Mononuclear cell (primary cell): ENCODE results near the gene CD81. TPM values are rescaled to one million over a fixed set of nuclear protein-coding genes. Genes with fewer than 3 reads are reported as not detected.

ENCODE experiments used
- H3K27me3 ChIP-seq: 2 replicates; pipeline ENCODE4 v1.6.0; 2011; ENCODE audit warnings: low read length, control low read depth; ENCODE audit not compliant: insufficient read depth
- H3K4me1 ChIP-seq: 2 replicates; pipeline ENCODE4 v1.5.1; 2011; ENCODE audit warnings: mild to moderate bottlenecking, low read length, control low read depth; ENCODE audit not compliant: insufficient read depth
- H3K4me3 ChIP-seq: 2 replicates; pipeline ENCODE4 v1.5.1; 2011; ENCODE audit warnings: mild to moderate bottlenecking, low read length, moderate library complexity
- H3K9me3 ChIP-seq: 2 replicates; pipeline ENCODE4 v1.5.1; 2011; ENCODE audit warnings: low read depth, mild to moderate bottlenecking, control low read depth, low read length
- total RNA-seq: library from RNA; depleted of rRNA; stranded (reverse); fragments of >200 nt; gene quantifications from one replicate; pipeline ENCODE4 v1.2.3, GENCODE V29; 2012

Gene CD81
- total RNA-seq, 1 donor: 77.0 TPM

GRCh38 chr11:2409611-2410468, 32.7 kb downstream of the CD81 start:
- H3K9me3 ChIP-seq: no peaks in the 10 kb centered on the region
- H3K27me3 ChIP-seq: no peaks in the 10 kb centered on the region
- no peak overlapping the region for H3K4me3 ChIP-seq
- H3K4me1 ChIP-seq: no peaks in the 10 kb centered on the region

DNA sequence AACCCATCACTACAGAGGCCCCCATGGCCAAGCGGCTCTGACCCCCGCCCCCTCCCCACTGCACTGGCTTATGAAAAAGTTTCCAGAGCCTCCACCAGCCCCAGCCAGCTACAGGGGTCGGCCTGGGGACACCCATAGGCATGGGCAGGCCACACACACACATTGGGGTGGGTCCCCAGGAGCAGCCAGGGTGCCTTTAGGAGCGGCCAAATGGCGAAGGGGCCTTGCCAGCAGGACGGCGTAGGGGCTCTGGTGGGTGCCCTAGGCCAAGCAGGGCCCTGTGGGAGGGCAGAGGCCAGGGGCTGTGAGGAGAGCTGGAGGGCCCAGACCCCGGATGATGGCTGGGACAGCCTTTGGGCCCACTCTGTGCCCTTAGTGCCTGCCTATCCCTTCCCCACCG, 33.5 kb downstream of the CD81 start:
- Histone ChIP-seq H3K4me3 (no peak overlapping the region), H3K4me1 (no peaks in the 10 kb centered on the region), H3K27me3 (no peaks in the 10 kb centered on the region), H3K9me3 (no peaks in the 10 kb centered on the region)

DNA sequence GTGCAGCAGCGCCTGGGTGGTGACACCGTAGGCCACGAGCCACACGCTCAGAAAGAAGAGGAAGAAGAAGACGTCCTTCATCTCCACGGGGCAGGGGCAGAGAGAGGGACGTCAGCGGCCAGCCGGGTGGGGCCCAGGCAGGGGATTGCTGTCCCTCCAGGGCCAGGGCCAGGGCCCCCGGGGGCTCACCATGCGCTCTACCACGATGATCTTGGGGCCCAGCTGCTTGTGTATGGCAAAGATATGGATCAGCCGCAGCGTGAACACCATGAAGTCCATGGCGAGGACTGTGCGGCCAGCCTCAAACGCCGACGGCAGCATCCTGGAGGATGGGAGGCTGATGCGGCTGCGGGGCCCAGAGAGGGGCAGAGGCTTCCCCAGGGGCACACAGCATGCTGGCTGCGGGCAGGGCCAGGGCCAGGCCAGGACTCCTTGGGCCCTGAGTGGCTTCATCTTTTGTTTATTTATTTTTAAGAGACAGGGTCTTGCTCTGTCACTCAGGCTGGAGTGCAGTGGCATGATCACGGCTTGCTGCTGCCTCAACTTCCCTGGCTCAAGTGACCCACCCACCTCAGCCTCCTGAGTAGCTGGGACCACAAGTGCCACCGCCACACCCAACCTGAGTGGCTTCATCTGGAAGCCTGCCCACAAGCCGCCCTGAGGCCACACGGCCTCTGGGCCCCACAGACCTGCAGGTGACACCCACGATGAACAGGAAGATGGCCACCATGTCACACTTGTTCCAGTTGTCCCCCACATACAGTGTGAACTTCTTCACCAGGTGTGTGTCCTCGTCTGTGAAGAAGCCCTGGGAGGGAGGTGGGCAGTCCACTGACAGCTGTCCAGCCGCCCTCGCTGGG, 34.6 kb downstream of the CD81 start:
- Histone ChIP-seq H3K27me3 (no peaks in the 10 kb centered on the region), H3K4me1 (no peaks in the 10 kb centered on the region), H3K9me3 (no peaks in the 10 kb centered on the region), H3K4me3 (no peak overlapping the region)

GRCh38 chr11:2412323-2412722, 35.2 kb downstream of the CD81 start:
- H3K4me1 ChIP-seq: no peaks in the 10 kb centered on the region
- no peak overlapping the region for H3K4me3 ChIP-seq
- H3K27me3 ChIP-seq: no peaks in the 10 kb centered on the region
- H3K9me3 ChIP-seq: no peaks in the 10 kb centered on the region

GRCh38 chr11:2413742-2414579, 36.9 kb downstream of the CD81 start:
- Histone ChIP-seq H3K27me3 (no peaks in the 10 kb centered on the region), H3K4me3 (no peak overlapping the region), H3K9me3 (no peaks in the 10 kb centered on the region), H3K4me1 (no peaks in the 10 kb centered on the region)

DNA sequence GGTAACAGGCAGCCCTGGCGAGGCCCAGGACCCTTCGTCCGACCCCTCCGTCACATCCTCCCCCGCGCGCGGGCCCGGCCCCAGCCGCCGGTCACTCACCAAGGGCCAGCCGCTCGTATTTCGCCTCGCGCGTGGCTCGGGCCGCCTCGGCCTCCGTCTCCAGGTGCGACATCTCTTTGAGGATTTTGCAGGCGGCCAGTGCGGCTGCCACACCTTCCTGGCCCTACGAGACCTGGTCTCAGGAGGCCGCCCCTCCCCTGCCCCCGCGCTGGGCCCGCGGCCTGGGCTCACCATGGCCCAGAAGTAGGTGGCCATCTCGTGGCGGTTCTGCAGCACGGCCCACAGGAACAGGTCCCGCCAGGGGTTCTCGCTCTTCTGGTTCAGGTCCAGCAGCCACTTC, 37.5 kb downstream of the CD81 start:
- Histone ChIP-seq H3K4me1 (no peaks in the 10 kb centered on the region), H3K9me3 (no peaks in the 10 kb centered on the region), H3K4me3 (no peak overlapping the region)

GRCh38 chr11:2415171-2415570, 38.1 kb downstream of the CD81 start:
- peaks cover 5% of the 10 kb centered on the region for H3K4me1 ChIP-seq
- no peaks in the 10 kb centered on the region for H3K9me3 ChIP-seq
- H3K4me3 ChIP-seq: no peak overlapping the region
- no peaks in the 10 kb centered on the region for H3K27me3 ChIP-seq

More for the DNA sequence above, 37.5 kb downstream of the CD81 start:
- H3K27me3 ChIP-seq: no peaks in the 10 kb centered on the region

DNA sequence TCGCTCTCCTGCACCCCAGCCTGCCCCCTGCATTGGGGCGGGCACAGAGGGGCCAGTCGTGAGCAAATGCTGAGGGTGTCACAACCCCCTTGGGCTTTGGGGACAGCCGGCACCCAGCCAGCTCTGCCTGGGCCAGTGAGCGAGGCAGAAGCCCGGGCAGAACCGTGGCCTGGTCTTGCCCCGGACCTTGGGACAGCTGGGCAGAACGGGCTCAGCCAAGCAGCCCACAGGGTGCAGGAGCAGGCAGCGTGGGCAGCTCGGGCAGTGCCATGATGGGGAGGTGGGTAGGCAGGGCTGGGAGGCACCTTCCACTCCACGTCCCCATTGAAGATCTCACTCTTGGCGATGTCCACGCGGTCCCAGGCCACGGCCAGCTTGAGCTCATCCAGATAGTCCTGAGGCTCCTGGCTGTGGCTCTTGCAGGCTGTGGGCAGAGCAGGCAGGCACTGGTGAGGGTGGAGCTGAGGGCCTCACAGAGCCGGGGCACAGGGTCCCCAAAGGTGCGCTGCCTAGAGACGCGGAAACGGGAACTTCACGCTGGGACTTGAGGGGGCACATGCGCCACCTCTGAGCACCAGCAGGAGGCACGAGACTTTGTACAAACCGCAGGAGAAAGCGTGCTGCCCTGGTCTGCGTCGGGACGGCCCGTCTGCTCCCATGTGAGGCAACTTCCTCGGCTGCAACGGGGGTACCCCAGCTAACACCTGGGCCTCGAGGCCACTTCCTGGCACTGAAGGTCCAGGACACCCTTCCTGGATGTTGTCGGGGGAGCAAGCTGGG, 38.7 kb downstream of the CD81 start:
- Histone ChIP-seq H3K4me3 (no peak overlapping the region), H3K9me3 (no peaks in the 10 kb centered on the region)

GRCh38 chr11:2416765-2417164, 39.7 kb downstream of the CD81 start:
- H3K9me3 ChIP-seq: no peaks in the 10 kb centered on the region
- H3K4me1 ChIP-seq: peaks cover 9% of the 10 kb centered on the region
- H3K27me3 ChIP-seq: no peaks in the 10 kb centered on the region
- no peak overlapping the region for H3K4me3 ChIP-seq

More for the DNA sequence above, 38.7 kb downstream of the CD81 start:
- no peaks in the 10 kb centered on the region for H3K27me3 ChIP-seq
- peaks cover 9% of the 10 kb centered on the region for H3K4me1 ChIP-seq

- Histone ChIP-seq H3K4me3 (no peak overlapping the region), H3K9me3 (no peaks in the 10 kb centered on the region), H3K27me3 (no peaks in the 10 kb centered on the region)
Measured at GRCh38 chr11:2417856-2418692, 41.0 kb downstream of the CD81 start.

DNA sequence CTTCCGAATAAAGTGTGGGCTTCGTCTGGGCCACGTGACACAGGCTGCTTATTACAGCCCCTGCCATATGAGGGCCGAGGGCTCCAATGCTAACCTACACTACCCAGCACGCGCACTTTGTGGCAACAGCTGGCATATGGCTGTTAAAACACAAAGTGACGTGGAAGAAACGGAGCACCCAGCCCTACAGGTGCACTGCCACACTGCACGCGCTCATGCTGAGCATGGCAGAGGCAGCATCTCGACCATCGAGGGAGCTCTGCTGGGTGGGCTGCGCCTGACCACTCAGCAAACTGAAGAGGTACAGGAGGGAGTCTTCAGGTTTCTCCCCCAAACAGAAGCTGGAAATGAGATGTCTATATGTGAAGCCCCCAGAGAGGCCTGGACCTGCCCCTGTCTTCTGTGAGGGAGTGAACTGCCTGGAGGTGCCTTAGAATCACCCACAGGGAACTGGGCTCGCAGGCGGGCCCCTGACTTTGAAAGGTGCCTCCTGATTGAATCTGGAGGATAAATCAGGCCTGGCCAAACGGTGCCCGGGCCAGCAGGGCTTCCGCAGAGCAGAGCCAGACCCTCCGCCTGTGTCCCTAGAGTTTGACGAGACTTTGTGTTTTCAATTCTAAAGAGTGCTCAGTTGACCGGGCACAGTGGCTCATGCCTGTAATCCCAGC, 41.7 kb downstream of the CD81 start:
- Histone ChIP-seq H3K4me1 (peaks cover 9% of the 10 kb centered on the region), H3K4me3 (no peak overlapping the region), H3K27me3 (no peaks in the 10 kb centered on the region), H3K9me3 (no peaks in the 10 kb centered on the region)

More at GRCh38 chr11:2417856-2418692, 41.0 kb downstream of the CD81 start:
- H3K4me1 ChIP-seq: peaks cover 9% of the 10 kb centered on the region

DNA sequence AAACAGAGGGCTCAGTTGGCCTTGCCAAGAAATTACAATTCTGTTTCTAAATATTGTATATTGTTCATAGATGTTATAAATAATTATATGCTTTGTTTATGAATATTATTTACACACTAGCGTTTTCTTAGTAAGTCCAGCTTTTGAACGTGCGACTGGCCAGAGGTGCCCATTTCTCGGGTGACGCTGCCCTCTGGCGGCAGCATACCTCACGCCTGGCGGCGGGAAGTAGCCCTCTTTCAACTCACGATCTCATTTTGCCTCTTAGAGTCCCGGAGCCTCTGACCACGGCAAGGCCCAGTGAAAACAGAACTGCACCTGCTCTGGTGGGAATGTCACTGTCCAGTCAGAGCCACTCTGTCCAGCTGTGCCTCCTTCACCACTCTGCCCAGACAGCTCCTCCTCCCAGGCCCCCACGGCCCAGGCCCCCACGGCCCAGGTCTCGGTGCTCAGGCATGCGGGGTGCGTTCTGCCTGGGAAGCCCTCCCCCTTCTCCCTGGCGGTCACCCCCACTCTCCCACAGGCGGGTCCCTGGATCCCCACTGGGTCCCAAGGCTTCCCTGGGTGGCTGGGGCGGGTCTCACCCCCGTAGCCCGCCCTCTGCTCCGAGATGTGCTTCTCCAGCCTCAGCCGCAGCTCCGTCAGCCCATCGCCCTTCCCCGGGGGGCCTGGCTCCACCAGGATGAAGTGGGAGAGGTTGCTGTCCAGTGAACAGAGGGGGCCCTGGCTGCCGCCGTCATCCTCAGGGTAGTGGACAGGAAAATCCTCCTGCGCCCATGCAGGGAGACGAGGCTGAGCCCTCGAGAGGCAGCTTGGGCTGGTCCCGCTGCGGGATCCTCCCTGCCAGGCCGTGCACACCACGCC, 42.8 kb downstream of the CD81 start:
- H3K9me3 ChIP-seq: no peaks in the 10 kb centered on the region
- H3K27me3 ChIP-seq: no peaks in the 10 kb centered on the region
- H3K4me3 ChIP-seq: no peak overlapping the region
- H3K4me1 ChIP-seq: peaks cover 9% of the 10 kb centered on the region
